Ascending aorta (tissue), 2 donors: ENCODE results near the gene ERICH4. TPM values are rescaled to one million over a fixed set of nuclear protein-coding genes. Genes with fewer than 3 reads are reported as not detected.
A peak's percentile ranks its signal among the peaks of the same experiment; 100 is the strongest.

ENCODE experiments used
- DNase-seq, 2 donors: peaks; one replicate each; pipeline ENCODE4 v3.0.0-alpha.2; 2019; ENCODE audit warnings: low spot score in 2 of 2
- H3K27ac ChIP-seq, 2 donors: fragments of 200-600 bp; sonication (generic); one replicate each; pipeline ENCODE4 v1.5.1; 2016 to 2017; ENCODE audit warnings: mild to moderate bottlenecking in 1 of 2
- H3K27me3 ChIP-seq: fragments of 200-600 bp; sonication (generic); one replicate; pipeline ENCODE4 v1.5.1; 2017
- H3K36me3 ChIP-seq, 2 donors: fragments of 200-600 bp; sonication (generic); one replicate each; pipeline ENCODE4 v1.5.1; 2016
- H3K4me1 ChIP-seq, 2 donors: fragments of 200-600 bp; sonication (generic); one replicate each; pipeline ENCODE4 v1.5.1; 2016 to 2017; ENCODE audit warnings: mild to moderate bottlenecking in 1 of 2
- H3K4me3 ChIP-seq, 2 donors: fragments of 200-600 bp; sonication (generic); one replicate each; pipeline ENCODE4 v1.5.1; 2016 to 2017; ENCODE audit warnings: mild to moderate bottlenecking in 1 of 2
- H3K9me3 ChIP-seq, 2 donors: fragments of 200-600 bp; sonication (generic); one replicate each; pipeline ENCODE4 v1.5.1; 2016
- intact Hi-C: fragments of 100-400 bp; cut with DNase I; formaldehyde crosslinking; loops from one replicate; pipeline ENCODE4 v1.15.1; 2023
- total RNA-seq: library from RNA; depleted of rRNA; stranded (reverse); fragments of >200 nt; gene quantifications from one replicate; pipeline ENCODE4 v1.1.0, GENCODE V29; 2016
- TF ChIP-seq, protein P1 (sequence below), 3 experiments: fragments of 200-600 bp in 2 of 3; fragments of 450-650 bp in 1 of 3; sonication (generic) in 2 of 3; IDR thresholded peaks; one replicate each; pipeline ENCODE4 v1.5.1; 2016 to 2019; ENCODE audit warnings: antibody characterized with exemption in 3 of 3, mild to moderate bottlenecking in 1 of 3, moderate library complexity in 1 of 3

The ERICH4 gene
- total RNA-seq, 1 donor from 2014 or later = not detected

GRCh38 chr19:41426952-41427646, 15.9 kb upstream of the ERICH4 start, which contains the start of gene B3GNT8:
B3GNT8 (minus strand) TSS chr19:41427374; CDS start chr19:41426778, 596 bp downstream.
- H3K4me3 ChIP-seq = peak within 1 kb of the TSS; percentile 48 to 80
- H3K27me3 ChIP-seq = no peaks in the 10 kb centered on the region
- peak within 1 kb of the TSS; percentile 79 to 89 for H3K27ac ChIP-seq
- intact Hi-C loops = loop anchor here (1.0 to 5.0 kb wide), 3 partner anchors 12 to 105 kb away; partner anchors contain the start of genes BCKDHA, DMAC2 and EXOSC5
- DNase-seq = peak; percentile 36 to 91
- TF ChIP-seq, protein P1, sequence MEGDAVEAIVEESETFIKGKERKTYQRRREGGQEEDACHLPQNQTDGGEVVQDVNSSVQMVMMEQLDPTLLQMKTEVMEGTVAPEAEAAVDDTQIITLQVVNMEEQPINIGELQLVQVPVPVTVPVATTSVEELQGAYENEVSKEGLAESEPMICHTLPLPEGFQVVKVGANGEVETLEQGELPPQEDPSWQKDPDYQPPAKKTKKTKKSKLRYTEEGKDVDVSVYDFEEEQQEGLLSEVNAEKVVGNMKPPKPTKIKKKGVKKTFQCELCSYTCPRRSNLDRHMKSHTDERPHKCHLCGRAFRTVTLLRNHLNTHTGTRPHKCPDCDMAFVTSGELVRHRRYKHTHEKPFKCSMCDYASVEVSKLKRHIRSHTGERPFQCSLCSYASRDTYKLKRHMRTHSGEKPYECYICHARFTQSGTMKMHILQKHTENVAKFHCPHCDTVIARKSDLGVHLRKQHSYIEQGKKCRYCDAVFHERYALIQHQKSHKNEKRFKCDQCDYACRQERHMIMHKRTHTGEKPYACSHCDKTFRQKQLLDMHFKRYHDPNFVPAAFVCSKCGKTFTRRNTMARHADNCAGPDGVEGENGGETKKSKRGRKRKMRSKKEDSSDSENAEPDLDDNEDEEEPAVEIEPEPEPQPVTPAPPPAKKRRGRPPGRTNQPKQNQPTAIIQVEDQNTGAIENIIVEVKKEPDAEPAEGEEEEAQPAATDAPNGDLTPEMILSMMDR (IDR thresholded peaks at IDR 0.05) = no peak
- peaks cover 29 to 48% of the 10 kb centered on the region in 2 donors for H3K36me3 ChIP-seq
- H3K9me3 ChIP-seq = no peaks in the 10 kb centered on the region
- H3K4me1 ChIP-seq = peaks cover 9 to 21% of the 10 kb centered on the region in 2 donors

- TF ChIP-seq, protein P1 (IDR thresholded peaks at IDR 0.05) = no peak
- intact Hi-C loops = loop anchor here (1.0 to 5.0 kb wide), 3 partner anchors 11 to 106 kb away; partner anchors contain the start of genes BCKDHA, DMAC2 and EXOSC5
- no peak for DNase-seq
- no peaks in the 10 kb centered on the region for H3K27me3 ChIP-seq
- H3K4me3 ChIP-seq = peak overlapping the region; percentile 48 to 80
- H3K27ac ChIP-seq = peak overlapping the region; percentile 79 to 89
- no peaks in the 10 kb centered on the region for H3K9me3 ChIP-seq
- peaks cover 9 to 21% of the 10 kb centered on the region in 2 donors for H3K4me1 ChIP-seq
- H3K36me3 ChIP-seq = peaks cover 31 to 47% of the 10 kb centered on the region in 2 donors
Observed at GRCh38 chr19:41427647-41428480, 15.1 kb upstream of the ERICH4 start.

DNA sequence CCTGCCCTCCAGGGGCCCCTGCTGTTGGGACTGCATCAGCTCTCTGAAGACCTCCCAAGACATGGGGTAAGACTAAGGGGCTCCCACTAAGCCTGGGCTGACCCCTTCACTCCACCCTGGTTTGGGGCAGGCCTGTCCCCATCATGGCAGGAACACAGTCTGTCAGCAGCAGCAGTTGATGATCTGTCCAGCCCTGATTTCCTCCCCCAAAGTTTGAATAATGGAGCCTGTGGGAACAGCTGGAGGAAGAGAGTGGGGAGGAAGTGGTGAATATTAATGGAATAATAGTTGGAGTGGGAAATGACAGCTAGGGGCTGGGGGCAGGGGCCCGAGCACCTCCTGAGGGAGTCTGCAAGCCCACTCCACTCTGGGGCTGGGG, 14.5 kb upstream of the ERICH4 start:
- TF ChIP-seq, protein P1 (IDR thresholded peaks at IDR 0.05) = no peak
- peaks cover 33 to 47% of the 10 kb centered on the region in 2 donors for H3K36me3 ChIP-seq
- intact Hi-C loops = loop anchor here (5.0 kb wide), 1 partner anchor 106 kb away; no protein-coding TSS in a partner anchor
- no peak for DNase-seq
- H3K4me1 ChIP-seq = peaks cover 9 to 21% of the 10 kb centered on the region in 2 donors
- no peaks in the 10 kb centered on the region for H3K9me3 ChIP-seq
- peak overlapping the region; percentile 48 to 80 for H3K4me3 ChIP-seq
- no peaks in the 10 kb centered on the region for H3K27me3 ChIP-seq
- peak overlapping the region; percentile 79 to 89 for H3K27ac ChIP-seq

- no peak overlapping the region for H3K4me3 ChIP-seq
- H3K4me1 ChIP-seq = peaks cover 9 to 21% of the 10 kb centered on the region in 2 donors
- no peaks in the 10 kb centered on the region for H3K27me3 ChIP-seq
- TF ChIP-seq, protein P1 (IDR thresholded peaks at IDR 0.05) = no peak
- peaks cover 22 to 38% of the 10 kb centered on the region in 2 donors for H3K36me3 ChIP-seq
- no peak for DNase-seq
- intact Hi-C loops = loop anchor here (10.0 kb wide), 1 partner anchor 644 kb away; the partner anchor contains the start of genes GRIK5 and ZNF574
- no peak overlapping the region for H3K27ac ChIP-seq
- H3K9me3 ChIP-seq = no peaks in the 10 kb centered on the region
Observed at GRCh38 chr19:41430922-41431321, 12.0 kb upstream of the ERICH4 start.
